ENCODE measurements around the gene ELMO1.

ELMO1 gene

GRCh38 chr7:37348982-37349381 is 99.7 kb downstream of the ELMO1 start:
- Histone ChIP-seq H3K79me2 (ENCODE audit: control insufficient read depth, insufficient read depth, low read length, poor library complexity) (peaks cover 4% of the 10 kb centered on the region), H3K9me3 (ENCODE audit: insufficient read depth, low read depth, low read length) (no peaks in the 10 kb centered on the region), H3K4me3 (ENCODE audit: low read depth, low read length) (no peak overlapping the region), H3K4me2 (ENCODE audit: low read length) (no peak overlapping the region), H4K91ac (ENCODE audit: low read depth, low read length) (no peak overlapping the region), H3K23ac (ENCODE audit: low read length) (no peak overlapping the region), H2BK120ac (ENCODE audit: insufficient read depth, low read length, poor library complexity) (no peak overlapping the region), H3K79me1 (ENCODE audit: low read length) (peaks cover 21% of the 10 kb centered on the region), H3K27ac (ENCODE audit: low read depth, low read length) (no peak overlapping the region), H2BK12ac (ENCODE audit: low read length) (peak overlapping the region; percentile 65), H3K36me3 (ENCODE audit: control insufficient read depth in 1 of 2, insufficient read depth in 2 of 2, low read length in 2 of 2) (no peaks in the 10 kb centered on the region), H2BK5ac (ENCODE audit: low read depth, low read length, poor library complexity) (no peak overlapping the region), H3K9ac (ENCODE audit: low read length) (no peak overlapping the region), H2AFZ (ENCODE audit: insufficient read depth, low read length, poor library complexity) (no peak overlapping the region), H3K4me1 (ENCODE audit: control insufficient read depth in 1 of 2, insufficient read depth in 2 of 2, low read length in 2 of 2) (peaks cover 15 to 31% of the 10 kb centered on the region in 2 experiments), H4K12ac (ENCODE audit: low read depth, low read length) (no peak overlapping the region), H3K27me3 (ENCODE audit: insufficient read depth, low read length) (no peaks in the 10 kb centered on the region), H3K14ac (ENCODE audit: low read length) (peak overlapping the region; percentile 57), H3K4ac (ENCODE audit: low read depth, low read length) (peak overlapping the region; percentile 67), H2AK5ac (ENCODE audit: low read length) (no peak overlapping the region), H3K18ac (ENCODE audit: low read length) (peak overlapping the region; percentile 64), H4K8ac (ENCODE audit: low read depth, low read length) (no peak overlapping the region)
- DNase-seq, result no peak
- WGBS (ENCODE audit: extremely low coverage, insufficient coverage, insufficient read length), result no CpG with 5 or more reads among the region's 4 CpGs

GRCh38 chr7:37346761-37347160 is 101.9 kb downstream of the ELMO1 start:
- H2AK5ac ChIP-seq (ENCODE audit: low read length), result no peak overlapping the region
- H3K4me1 ChIP-seq (ENCODE audit: control insufficient read depth in 1 of 2, insufficient read depth in 2 of 2, low read length in 2 of 2), result peaks cover 19 to 26% of the 10 kb centered on the region in 2 experiments
- no peak overlapping the region for H3K14ac ChIP-seq (ENCODE audit: low read length)
- peaks cover 2% of the 10 kb centered on the region for H3K79me2 ChIP-seq (ENCODE audit: control insufficient read depth, insufficient read depth, low read length, poor library complexity)
- no peak overlapping the region for H3K4me2 ChIP-seq (ENCODE audit: low read length)
- H2BK12ac ChIP-seq (ENCODE audit: low read length), result no peak overlapping the region
- H3K4ac ChIP-seq (ENCODE audit: low read depth, low read length), result no peak overlapping the region
- no peak overlapping the region for H4K91ac ChIP-seq (ENCODE audit: low read depth, low read length)
- H2AFZ ChIP-seq (ENCODE audit: insufficient read depth, low read length, poor library complexity), result no peak overlapping the region
- H4K8ac ChIP-seq (ENCODE audit: low read depth, low read length), result no peak overlapping the region
- no peak overlapping the region for H3K9ac ChIP-seq (ENCODE audit: low read length)
- H2BK120ac ChIP-seq (ENCODE audit: insufficient read depth, low read length, poor library complexity), result no peak overlapping the region
- H3K23ac ChIP-seq (ENCODE audit: low read length), result no peak overlapping the region
- peaks cover 18% of the 10 kb centered on the region for H3K79me1 ChIP-seq (ENCODE audit: low read length)
- H3K27ac ChIP-seq (ENCODE audit: low read depth, low read length), result no peak overlapping the region
- H3K4me3 ChIP-seq (ENCODE audit: low read depth, low read length), result no peak overlapping the region
- no peaks in the 10 kb centered on the region for H3K9me3 ChIP-seq (ENCODE audit: insufficient read depth, low read depth, low read length)
- H3K18ac ChIP-seq (ENCODE audit: low read length), result no peak overlapping the region
- H3K36me3 ChIP-seq (ENCODE audit: control insufficient read depth in 1 of 2, insufficient read depth in 2 of 2, low read length in 2 of 2), result peaks cover 2 to 6% of the 10 kb centered on the region in 2 experiments
- H3K27me3 ChIP-seq (ENCODE audit: insufficient read depth, low read length), result no peaks in the 10 kb centered on the region
- no peak overlapping the region for H2BK5ac ChIP-seq (ENCODE audit: low read depth, low read length, poor library complexity)
- H4K12ac ChIP-seq (ENCODE audit: low read depth, low read length), result no peak overlapping the region
- DNase-seq, result peak in 1 of 2 donors; percentile 35
- WGBS (ENCODE audit: extremely low coverage, insufficient coverage, insufficient read length), result no CpG with 5 or more reads among the region's 3 CpGs

DNA sequence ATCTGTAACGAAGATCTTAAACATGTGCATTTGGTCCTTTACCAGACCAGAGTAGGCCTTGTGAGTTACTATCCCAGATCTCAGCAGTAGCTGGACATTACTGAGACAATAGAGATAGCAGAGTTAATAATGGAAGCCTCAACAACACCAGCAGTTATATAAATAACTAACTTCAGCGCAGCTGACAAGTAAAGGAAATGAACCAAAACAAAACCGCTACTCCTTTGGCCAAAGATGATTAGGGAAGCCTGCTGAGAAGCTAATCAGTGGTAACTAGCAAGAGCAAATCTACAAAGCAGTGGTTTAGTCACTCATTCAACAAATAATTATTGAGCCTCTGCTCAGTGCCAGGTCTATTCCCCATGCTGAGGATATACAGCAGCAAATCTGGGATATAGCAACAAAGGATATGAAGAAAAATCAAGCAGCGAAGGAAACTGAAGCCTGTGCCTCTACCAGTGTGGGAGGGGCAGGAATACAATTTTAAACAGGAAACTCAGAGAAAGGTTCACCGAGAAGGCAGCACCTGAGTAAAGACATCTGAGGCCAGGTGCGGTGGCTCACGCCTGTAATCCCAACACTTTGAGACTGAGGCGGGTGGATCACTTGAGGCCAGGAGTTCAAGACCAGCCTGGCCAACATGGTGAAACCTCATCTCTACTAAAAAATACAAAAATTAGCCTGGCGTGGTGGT is 103.6 kb downstream of the ELMO1 start:
- no peaks in the 10 kb centered on the region for H3K9me3 ChIP-seq (ENCODE audit: insufficient read depth, low read depth, low read length)
- no peak overlapping the region for H3K4me2 ChIP-seq (ENCODE audit: low read length)
- no peak overlapping the region for H2AFZ ChIP-seq (ENCODE audit: insufficient read depth, low read length, poor library complexity)
- WGBS (ENCODE audit: extremely low coverage, insufficient coverage, insufficient read length), result no CpG with 5 or more reads among the region's 9 CpGs
- H3K4me3 ChIP-seq (ENCODE audit: low read depth, low read length), result no peak overlapping the region
- no peak overlapping the region for H2BK5ac ChIP-seq (ENCODE audit: low read depth, low read length, poor library complexity)
- H3K79me1 ChIP-seq (ENCODE audit: low read length), result peaks cover 16% of the 10 kb centered on the region
- H3K4ac ChIP-seq (ENCODE audit: low read depth, low read length), result peak overlapping the region; percentile 78
- peaks cover 2 to 9% of the 10 kb centered on the region in 2 experiments for H3K36me3 ChIP-seq (ENCODE audit: control insufficient read depth in 1 of 2, insufficient read depth in 2 of 2, low read length in 2 of 2)
- H3K14ac ChIP-seq (ENCODE audit: low read length), result peak overlapping the region; percentile 11
- H4K12ac ChIP-seq (ENCODE audit: low read depth, low read length), result no peak overlapping the region
- no peak overlapping the region for H3K9ac ChIP-seq (ENCODE audit: low read length)
- H3K27ac ChIP-seq (ENCODE audit: low read depth, low read length), result peak overlapping the region; percentile 51
- H2BK120ac ChIP-seq (ENCODE audit: insufficient read depth, low read length, poor library complexity), result peak overlapping the region; percentile 11
- H3K27me3 ChIP-seq (ENCODE audit: insufficient read depth, low read length), result no peaks in the 10 kb centered on the region
- H4K8ac ChIP-seq (ENCODE audit: low read depth, low read length), result peak overlapping the region; percentile 55
- DNase-seq, result no peak
- H3K23ac ChIP-seq (ENCODE audit: low read length), result no peak overlapping the region
- H2BK12ac ChIP-seq (ENCODE audit: low read length), result no peak overlapping the region
- no peak overlapping the region for H2AK5ac ChIP-seq (ENCODE audit: low read length)
- H3K79me2 ChIP-seq (ENCODE audit: control insufficient read depth, insufficient read depth, low read length, poor library complexity), result peaks cover 2% of the 10 kb centered on the region
- peak overlapping the region; percentile 71 for H3K18ac ChIP-seq (ENCODE audit: low read length)
- peaks cover 19 to 25% of the 10 kb centered on the region in 2 experiments for H3K4me1 ChIP-seq (ENCODE audit: control insufficient read depth in 1 of 2, insufficient read depth in 2 of 2, low read length in 2 of 2)
- H4K91ac ChIP-seq (ENCODE audit: low read depth, low read length), result no peak overlapping the region

DNA sequence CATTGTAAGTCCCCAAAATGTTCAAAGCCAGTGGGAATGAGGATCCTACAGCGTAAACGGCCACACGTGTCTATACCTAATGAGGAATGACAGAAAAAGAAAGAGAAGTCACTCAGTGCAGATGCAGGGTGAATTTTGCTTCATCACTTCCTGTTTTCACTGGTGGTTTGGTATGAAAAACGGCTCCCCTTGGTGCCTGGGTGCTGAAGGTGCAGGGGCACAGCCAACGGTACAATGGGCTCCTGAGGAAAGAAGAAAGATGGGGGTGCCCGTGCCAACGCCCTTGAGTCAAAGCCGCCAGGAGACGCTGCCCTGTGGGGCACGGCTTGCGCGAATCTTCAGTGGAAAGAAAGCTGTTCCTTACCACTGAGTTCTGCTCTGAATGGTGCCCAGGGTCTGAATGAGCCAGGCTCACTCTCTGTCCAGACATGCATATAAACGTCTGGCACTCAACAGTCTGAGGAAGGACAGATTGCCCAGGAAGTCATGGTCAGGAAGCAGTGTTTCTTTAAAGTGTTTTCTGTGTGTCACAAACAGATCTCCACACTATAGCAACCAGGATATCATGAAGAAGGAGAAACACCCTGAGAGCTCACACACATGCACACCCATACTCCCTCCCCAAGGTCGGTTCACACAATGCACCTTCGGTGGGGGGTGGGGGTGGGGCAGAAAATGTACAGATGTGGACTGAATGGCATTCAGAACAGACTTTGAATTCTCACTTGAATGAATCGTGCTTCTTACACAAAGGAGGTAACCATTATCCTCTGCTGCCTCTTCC is 105.8 kb downstream of the ELMO1 start:
- H3K79me1 ChIP-seq (ENCODE audit: low read length), result peaks cover 14% of the 10 kb centered on the region
- no peak overlapping the region for H4K12ac ChIP-seq (ENCODE audit: low read depth, low read length)
- H3K9me3 ChIP-seq (ENCODE audit: insufficient read depth, low read depth, low read length), result no peaks in the 10 kb centered on the region
- no CpG with 5 or more reads among the region's 16 CpGs for WGBS (ENCODE audit: extremely low coverage, insufficient coverage, insufficient read length)
- peaks cover 2 to 9% of the 10 kb centered on the region in 2 experiments for H3K36me3 ChIP-seq (ENCODE audit: control insufficient read depth in 1 of 2, insufficient read depth in 2 of 2, low read length in 2 of 2)
- peak in 1 of 2 donors; percentile 3 for DNase-seq
- peak overlapping the region; percentile 17 for H2BK5ac ChIP-seq (ENCODE audit: low read depth, low read length, poor library complexity)
- H3K18ac ChIP-seq (ENCODE audit: low read length), result peak overlapping the region; percentile 53
- no peak overlapping the region for H3K4me2 ChIP-seq (ENCODE audit: low read length)
- peak overlapping the region; percentile 69 for H2AK5ac ChIP-seq (ENCODE audit: low read length)
- H3K4me1 ChIP-seq (ENCODE audit: control insufficient read depth in 1 of 2, insufficient read depth in 2 of 2, low read length in 2 of 2), result peaks cover 19 to 24% of the 10 kb centered on the region in 2 experiments
- H4K8ac ChIP-seq (ENCODE audit: low read depth, low read length), result peak overlapping the region; percentile 33
- peaks cover 2% of the 10 kb centered on the region for H3K79me2 ChIP-seq (ENCODE audit: control insufficient read depth, insufficient read depth, low read length, poor library complexity)
- peak overlapping the region; percentile 74 for H4K91ac ChIP-seq (ENCODE audit: low read depth, low read length)
- H3K14ac ChIP-seq (ENCODE audit: low read length), result peak overlapping the region; percentile 27
- H3K4ac ChIP-seq (ENCODE audit: low read depth, low read length), result no peak overlapping the region
- H3K9ac ChIP-seq (ENCODE audit: low read length), result no peak overlapping the region
- H2BK120ac ChIP-seq (ENCODE audit: insufficient read depth, low read length, poor library complexity), result peak overlapping the region; percentile 15
- no peak overlapping the region for H3K23ac ChIP-seq (ENCODE audit: low read length)
- H3K4me3 ChIP-seq (ENCODE audit: low read depth, low read length), result no peak overlapping the region
- no peak overlapping the region for H2AFZ ChIP-seq (ENCODE audit: insufficient read depth, low read length, poor library complexity)
- H3K27ac ChIP-seq (ENCODE audit: low read depth, low read length), result peak overlapping the region; percentile 28
- H3K27me3 ChIP-seq (ENCODE audit: insufficient read depth, low read length), result no peaks in the 10 kb centered on the region
- H2BK12ac ChIP-seq (ENCODE audit: low read length), result peak overlapping the region; percentile 91

Data from trophoblast cell (in vitro differentiated cells and primary cell).